Peyer's patch (tissue), 4 donors: ENCODE data around the gene ABTB1.

Source experiments
- POLR2A ChIP-seq, 2 donors: fragments of 450-650 bp; IDR thresholded peaks; one replicate each; pipeline ENCODE4 v1.5.1; 2017; ENCODE audit warnings: antibody characterized with exemption in 2 of 2, mild to moderate bottlenecking in 2 of 2, moderate library complexity in 2 of 2
- TF ChIP-seq, protein P1 (sequence below), 6 experiments: fragments of 450-650 bp in 4 of 6; fragments of 200-600 bp in 2 of 6; sonication (generic) in 1 of 6; IDR thresholded peaks; one replicate each; pipeline ENCODE4 v1.5.1; 2017 to 2019; ENCODE audit warnings: antibody characterized with exemption in 6 of 6, mild to moderate bottlenecking in 3 of 6, moderate library complexity in 1 of 6

- TF ChIP-seq POLR2A (IDR thresholded peaks at IDR 0.05), result no peak
- TF ChIP-seq, protein P1, sequence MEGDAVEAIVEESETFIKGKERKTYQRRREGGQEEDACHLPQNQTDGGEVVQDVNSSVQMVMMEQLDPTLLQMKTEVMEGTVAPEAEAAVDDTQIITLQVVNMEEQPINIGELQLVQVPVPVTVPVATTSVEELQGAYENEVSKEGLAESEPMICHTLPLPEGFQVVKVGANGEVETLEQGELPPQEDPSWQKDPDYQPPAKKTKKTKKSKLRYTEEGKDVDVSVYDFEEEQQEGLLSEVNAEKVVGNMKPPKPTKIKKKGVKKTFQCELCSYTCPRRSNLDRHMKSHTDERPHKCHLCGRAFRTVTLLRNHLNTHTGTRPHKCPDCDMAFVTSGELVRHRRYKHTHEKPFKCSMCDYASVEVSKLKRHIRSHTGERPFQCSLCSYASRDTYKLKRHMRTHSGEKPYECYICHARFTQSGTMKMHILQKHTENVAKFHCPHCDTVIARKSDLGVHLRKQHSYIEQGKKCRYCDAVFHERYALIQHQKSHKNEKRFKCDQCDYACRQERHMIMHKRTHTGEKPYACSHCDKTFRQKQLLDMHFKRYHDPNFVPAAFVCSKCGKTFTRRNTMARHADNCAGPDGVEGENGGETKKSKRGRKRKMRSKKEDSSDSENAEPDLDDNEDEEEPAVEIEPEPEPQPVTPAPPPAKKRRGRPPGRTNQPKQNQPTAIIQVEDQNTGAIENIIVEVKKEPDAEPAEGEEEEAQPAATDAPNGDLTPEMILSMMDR (IDR thresholded peaks at IDR 0.05), result no peak
These were observed 27.3 kb upstream of the ABTB1 start for GRCh38 chr3:127645371-127646015.
